ENCODE measurements around the gene APOL6.
"Not testable (repeated sequence)": the region's sequence is repeated elsewhere in the genome, so short reads cannot be mapped to it uniquely, and the experiment has no call there.

APOL6 gene

DNA sequence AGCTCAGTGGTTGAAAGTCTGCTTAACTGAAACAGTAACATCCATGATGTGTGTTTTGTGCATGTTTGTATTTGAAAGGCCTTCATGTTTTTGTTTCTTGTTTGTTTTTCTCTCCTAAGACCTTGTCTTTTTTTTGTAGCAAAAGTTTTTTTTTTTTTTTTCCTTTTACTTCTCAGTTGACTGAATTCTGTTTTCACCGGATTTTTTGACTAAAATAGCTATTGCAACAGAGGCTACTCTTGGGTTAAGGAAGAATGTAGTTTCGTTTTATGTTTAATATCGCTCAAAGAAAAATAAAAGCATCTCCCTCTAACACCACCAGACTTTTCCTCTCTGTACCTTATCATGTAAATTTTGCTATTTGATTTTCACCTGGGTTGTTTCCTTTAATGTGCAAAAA is 15.1 kb downstream of the APOL6 start:
- Histone ChIP-seq H3K4me1 (no peaks in the 10 kb centered on the region), H3K27me3 (ENCODE audit: control insufficient read depth, insufficient read depth, low read length) (no peaks in the 10 kb centered on the region), H3K4me3 (ENCODE audit: low read depth, low read length) (no peak overlapping the region), H2AFZ (no peak overlapping the region), H3K27ac (no peak overlapping the region), H3K79me2 (no peaks in the 10 kb centered on the region), H3K36me3 (ENCODE audit: control insufficient read depth, insufficient read depth, low read length) (no peaks in the 10 kb centered on the region), H3K4me2 (ENCODE audit: low read length) (no peak overlapping the region), H3K9ac (no peak overlapping the region), H3K9me3 (ENCODE audit: control insufficient read depth, low read length) (no peaks in the 10 kb centered on the region)
- TF ChIP-seq, protein P1, sequence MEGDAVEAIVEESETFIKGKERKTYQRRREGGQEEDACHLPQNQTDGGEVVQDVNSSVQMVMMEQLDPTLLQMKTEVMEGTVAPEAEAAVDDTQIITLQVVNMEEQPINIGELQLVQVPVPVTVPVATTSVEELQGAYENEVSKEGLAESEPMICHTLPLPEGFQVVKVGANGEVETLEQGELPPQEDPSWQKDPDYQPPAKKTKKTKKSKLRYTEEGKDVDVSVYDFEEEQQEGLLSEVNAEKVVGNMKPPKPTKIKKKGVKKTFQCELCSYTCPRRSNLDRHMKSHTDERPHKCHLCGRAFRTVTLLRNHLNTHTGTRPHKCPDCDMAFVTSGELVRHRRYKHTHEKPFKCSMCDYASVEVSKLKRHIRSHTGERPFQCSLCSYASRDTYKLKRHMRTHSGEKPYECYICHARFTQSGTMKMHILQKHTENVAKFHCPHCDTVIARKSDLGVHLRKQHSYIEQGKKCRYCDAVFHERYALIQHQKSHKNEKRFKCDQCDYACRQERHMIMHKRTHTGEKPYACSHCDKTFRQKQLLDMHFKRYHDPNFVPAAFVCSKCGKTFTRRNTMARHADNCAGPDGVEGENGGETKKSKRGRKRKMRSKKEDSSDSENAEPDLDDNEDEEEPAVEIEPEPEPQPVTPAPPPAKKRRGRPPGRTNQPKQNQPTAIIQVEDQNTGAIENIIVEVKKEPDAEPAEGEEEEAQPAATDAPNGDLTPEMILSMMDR (IDR thresholded peaks at IDR 0.05) = no peak

DNA sequence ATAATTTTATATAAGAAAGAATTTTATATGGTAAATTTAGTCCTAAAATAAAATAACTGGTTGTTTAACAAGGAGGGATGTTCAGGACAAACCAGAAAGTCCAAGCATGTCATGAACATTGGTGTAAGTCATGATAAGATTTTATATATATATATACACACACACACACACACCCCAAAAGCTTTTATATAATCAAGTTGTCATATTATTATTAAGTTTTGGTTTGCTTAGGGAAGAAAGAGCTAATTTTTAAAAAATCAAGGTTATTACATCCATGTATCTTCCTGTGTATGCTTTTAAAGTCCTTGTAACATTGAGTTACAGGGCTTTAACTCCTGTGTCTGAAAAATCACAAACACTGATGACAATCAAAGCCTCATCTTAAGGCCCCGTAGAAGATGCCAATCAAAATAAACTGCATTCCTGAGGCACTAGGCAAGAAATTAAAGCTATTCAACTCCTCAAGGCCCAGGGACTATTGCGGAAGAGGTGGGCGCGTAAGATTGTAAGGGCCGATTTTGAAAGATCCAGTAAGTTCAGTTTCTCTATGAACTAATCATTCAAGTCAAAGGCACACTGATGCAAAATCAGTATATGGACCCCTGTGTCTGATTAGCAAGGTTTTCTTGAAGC is 16.8 kb downstream of the APOL6 start:
- Histone ChIP-seq H3K9ac (no peak overlapping the region), H3K27me3 (ENCODE audit: control insufficient read depth, insufficient read depth, low read length) (no peaks in the 10 kb centered on the region), H3K27ac (no peak overlapping the region), H3K9me3 (ENCODE audit: control insufficient read depth, low read length) (no peaks in the 10 kb centered on the region), H2AFZ (no peak overlapping the region), H3K4me2 (ENCODE audit: low read length) (no peak overlapping the region), H3K4me3 (ENCODE audit: low read depth, low read length) (no peak overlapping the region), H3K4me1 (no peaks in the 10 kb centered on the region), H3K36me3 (ENCODE audit: control insufficient read depth, insufficient read depth, low read length) (no peaks in the 10 kb centered on the region), H3K79me2 (no peaks in the 10 kb centered on the region)
- TF ChIP-seq, protein P1 (IDR thresholded peaks at IDR 0.05) = no peak

DNA sequence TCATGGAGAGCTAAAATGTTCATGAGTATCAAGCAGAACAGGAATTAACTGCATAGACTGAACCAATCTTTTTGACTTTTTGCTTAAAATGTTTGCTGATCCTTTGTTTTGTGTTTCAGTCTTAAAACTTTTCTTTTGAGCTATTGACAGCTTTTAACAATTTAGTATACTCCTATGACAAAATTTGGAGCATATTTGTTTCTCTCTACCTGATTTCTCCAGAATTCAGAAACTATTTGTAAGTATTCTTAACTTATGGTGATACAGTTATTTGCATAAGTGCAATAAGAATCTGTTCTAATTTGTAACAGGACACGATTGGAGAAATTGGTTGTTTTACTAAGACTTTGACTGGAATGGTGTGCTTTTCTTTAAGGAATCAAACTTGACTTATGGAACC is 18.5 kb downstream of the APOL6 start:
- H3K27me3 ChIP-seq (ENCODE audit: control insufficient read depth, insufficient read depth, low read length); H3K36me3 ChIP-seq (ENCODE audit: control insufficient read depth, insufficient read depth, low read length); H3K4me2 ChIP-seq (ENCODE audit: low read length); H3K9me3 ChIP-seq (ENCODE audit: control insufficient read depth, low read length); H3K79me2 ChIP-seq; H2AFZ ChIP-seq; H3K27ac ChIP-seq; H3K9ac ChIP-seq; H3K4me3 ChIP-seq (ENCODE audit: low read depth, low read length); H3K4me1 ChIP-seq: not testable (repeated sequence)

DNA sequence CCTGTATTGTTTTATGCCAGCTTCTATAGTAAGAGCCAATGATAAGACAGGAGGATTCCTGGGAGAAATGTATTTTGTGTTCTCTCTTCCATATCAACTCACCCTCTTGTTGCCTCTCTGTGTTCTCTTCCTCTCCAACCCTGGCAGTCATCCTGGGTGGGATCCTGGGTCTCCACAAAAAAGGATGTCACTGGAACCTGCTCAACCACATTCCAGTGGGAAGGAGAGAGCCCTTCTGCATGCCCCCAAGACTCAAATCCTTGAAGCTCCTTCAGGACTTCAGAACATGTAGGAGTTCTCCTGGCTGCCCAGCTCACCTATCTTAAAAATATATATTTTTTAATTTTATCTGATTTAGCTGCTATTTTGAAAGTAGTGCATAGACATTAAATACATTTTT is 26.1 kb downstream of the APOL6 start:
- no peak overlapping the region for H3K27ac ChIP-seq
- H2AFZ ChIP-seq = no peak overlapping the region
- no peaks in the 10 kb centered on the region for H3K9me3 ChIP-seq (ENCODE audit: control insufficient read depth, low read length)
- H3K9ac ChIP-seq = no peak overlapping the region
- H3K79me2 ChIP-seq = no peaks in the 10 kb centered on the region
- H3K27me3 ChIP-seq (ENCODE audit: control insufficient read depth, insufficient read depth, low read length) = no peaks in the 10 kb centered on the region
- H3K36me3 ChIP-seq (ENCODE audit: control insufficient read depth, insufficient read depth, low read length) = no peaks in the 10 kb centered on the region
- H3K4me2 ChIP-seq (ENCODE audit: low read length) = no peak overlapping the region
- no peak overlapping the region for H3K4me3 ChIP-seq (ENCODE audit: low read depth, low read length)
- H3K4me1 ChIP-seq = no peaks in the 10 kb centered on the region
- TF ChIP-seq, protein P1 (IDR thresholded peaks at IDR 0.05) = no peak

DNA sequence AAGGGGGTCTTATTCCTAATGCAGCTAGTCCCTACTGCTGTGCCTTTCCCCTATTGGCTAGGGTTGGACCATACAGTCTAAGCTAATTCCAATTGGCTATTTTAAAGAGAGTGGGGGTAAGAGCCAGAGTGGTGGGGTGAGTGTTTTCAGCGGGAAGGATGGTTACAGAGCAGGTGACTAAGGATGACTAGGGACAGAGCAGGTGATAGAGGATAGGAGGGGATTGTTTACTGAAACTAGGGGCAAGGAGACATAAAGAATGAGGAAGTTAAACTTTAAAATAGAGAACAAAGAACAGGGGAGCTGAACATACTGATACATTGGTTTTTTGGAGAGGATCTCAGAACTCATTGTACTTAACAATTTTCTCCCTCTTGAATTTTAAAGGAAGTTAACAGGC is 27.8 kb downstream of the APOL6 start:
- not testable (repeated sequence) for H3K27me3 ChIP-seq (ENCODE audit: control insufficient read depth, insufficient read depth, low read length); H3K9me3 ChIP-seq (ENCODE audit: control insufficient read depth, low read length); H3K27ac ChIP-seq; H3K9ac ChIP-seq; H3K4me2 ChIP-seq (ENCODE audit: low read length); H3K4me1 ChIP-seq; H3K36me3 ChIP-seq (ENCODE audit: control insufficient read depth, insufficient read depth, low read length); H2AFZ ChIP-seq; H3K79me2 ChIP-seq; H3K4me3 ChIP-seq (ENCODE audit: low read depth, low read length)

Measured in parathyroid adenoma (tissue), 2 donors.